GM21786 (cell line): Measurements from ENCODE around the gene TSPAN17.

ENCODE experiments used
- ATAC-seq: cut with Tn5 transposase; IDR thresholded peaks from one replicate; pipeline ENCODE4 v1.9.1; 2021; ENCODE audit not compliant: unreplicated experiment

Gene TSPAN17

GRCh38 chr5:176658817-176659511 lies 11.7 kb downstream of the TSPAN17 start:
- ATAC-seq, result peak; percentile 46

GRCh38 chr5:176659512-176659839 lies 12.2 kb downstream of the TSPAN17 start:
- no peak for ATAC-seq

GRCh38 chr5:176659860-176660461 lies 12.7 kb downstream of the TSPAN17 start:
- no peak for ATAC-seq

GRCh38 chr5:176660530-176660859 lies 13.2 kb downstream of the TSPAN17 start:
- ATAC-seq, result peak; percentile 10

GRCh38 chr5:176660860-176661641 lies 13.8 kb downstream of the TSPAN17 start:
- ATAC-seq, result peak; percentile 54

- no peak for ATAC-seq
Observed at GRCh38 chr5:176661676-176662075, 14.4 kb downstream of the TSPAN17 start.

GRCh38 chr5:176662371-176663333 lies 15.4 kb downstream of the TSPAN17 start:
- no peak for ATAC-seq

- ATAC-seq, result no peak
Observed at GRCh38 chr5:176663566-176663965, 16.3 kb downstream of the TSPAN17 start.

- no peak for ATAC-seq
Observed at GRCh38 chr5:176664479-176664878, 17.2 kb downstream of the TSPAN17 start.

GRCh38 chr5:176664886-176665285 lies 17.6 kb downstream of the TSPAN17 start:
- no peak for ATAC-seq

- no peak for ATAC-seq
Observed at GRCh38 chr5:176665517-176665916, 18.2 kb downstream of the TSPAN17 start.

- no peak for ATAC-seq
Observed at GRCh38 chr5:176667637-176668036, 20.4 kb downstream of the TSPAN17 start.

- no peak for ATAC-seq
Observed at GRCh38 chr5:176670449-176670848, 23.2 kb downstream of the TSPAN17 start.

GRCh38 chr5:176671399-176671798 lies 24.1 kb downstream of the TSPAN17 start:
- ATAC-seq, result no peak

- no peak for ATAC-seq
Observed at GRCh38 chr5:176671890-176672747, 24.8 kb downstream of the TSPAN17 start.

- ATAC-seq, result no peak
Observed at GRCh38 chr5:176673651-176674583, 26.6 kb downstream of the TSPAN17 start.

- ATAC-seq, result no peak
Observed at GRCh38 chr5:176674799-176675198, 27.5 kb downstream of the TSPAN17 start.

GRCh38 chr5:176675676-176676360 lies 28.5 kb downstream of the TSPAN17 start:
- ATAC-seq, result no peak
